CD14-positive monocyte (primary cell): ENCODE measurements around the gene FER1L5. TPM values are rescaled to one million over a fixed set of nuclear protein-coding genes. Genes with fewer than 3 reads are reported as not detected.

Experiments
- DNase-seq, 3 donors: peaks; one replicate each; pipeline ENCODE4 v3.0.0-alpha.2; 2011 to 2022
- H2AFZ ChIP-seq: 2 replicates; pipeline ENCODE4 v1.6.0; 2012; ENCODE audit warnings: mild to moderate bottlenecking, low read depth, low read length, inconsistent platforms; ENCODE audit not compliant: insufficient read depth, poor library complexity, severe bottlenecking
- H3K27ac ChIP-seq, 2 donors: 1 replicate in 1 of 2; 2 replicates in 1 of 2; pipeline ENCODE4 v1.5.1; 2012 to 2013; ENCODE audit warnings: low read length in 2 of 2, control low read depth in 1 of 2, inconsistent platforms in 1 of 2, low read depth in 1 of 2, mild to moderate bottlenecking in 1 of 2
- H3K27me3 ChIP-seq, 2 donors: one replicate each; pipeline versions ENCODE4 v1.6.0 to v1.6.1; 2011 to 2013; ENCODE audit warnings: low read length in 2 of 2; ENCODE audit not compliant: control insufficient read depth in 2 of 2, insufficient read depth in 2 of 2
- H3K36me3 ChIP-seq, 2 donors: replicated peaks in 1 of 2; 1 replicate in 1 of 2; 2 replicates in 1 of 2; pipeline versions ENCODE4 v1.5.1 to v1.6.1; 2012 to 2013; ENCODE audit warnings: low read length in 2 of 2, control low read depth in 1 of 2, inconsistent platforms in 1 of 2, mild to moderate bottlenecking in 1 of 2; ENCODE audit not compliant: insufficient read depth in 2 of 2, control insufficient read depth in 1 of 2
- H3K4me1 ChIP-seq, 2 donors: 1 replicate in 1 of 2; 2 replicates in 1 of 2; pipeline versions ENCODE4 v1.5.1 to v1.6.1; 2012 to 2013; ENCODE audit warnings: low read length in 2 of 2, control low read depth in 1 of 2, inconsistent platforms in 1 of 2, mild to moderate bottlenecking in 1 of 2, moderate library complexity in 1 of 2; ENCODE audit not compliant: insufficient read depth in 2 of 2, control insufficient read depth in 1 of 2
- H3K4me2 ChIP-seq: replicated peaks from 2 replicates; pipeline ENCODE3; 2012; ENCODE audit warnings: low read length, moderate library complexity, mild to moderate bottlenecking; ENCODE audit not compliant: poor library complexity, severe bottlenecking; ENCODE audit errors: extremely low read depth
- H3K4me3 ChIP-seq, 3 experiments: fragments of 200-600 bp in 1 of 3; sonication (generic) in 1 of 3; replicated peaks in 1 of 3; 1 replicate in 2 of 3; 2 replicates in 1 of 3; pipeline ENCODE4 v1.5.1; 2011 to 2013; ENCODE audit warnings: low read length in 3 of 3, mild to moderate bottlenecking in 3 of 3, control low read depth in 2 of 3, low read depth in 2 of 3, inconsistent platforms in 1 of 3, moderate library complexity in 1 of 3
- H3K79me2 ChIP-seq: 2 replicates; pipeline ENCODE4 v1.6.0; 2012; ENCODE audit warnings: mild to moderate bottlenecking, control low read depth, inconsistent platforms, low read length, moderate library complexity; ENCODE audit not compliant: insufficient read depth
- H3K9ac ChIP-seq: 2 replicates; pipeline ENCODE4 v1.6.0; 2017; ENCODE audit warnings: low read length, mild to moderate bottlenecking; ENCODE audit not compliant: insufficient read depth, poor library complexity, severe bottlenecking
- H3K9me3 ChIP-seq, 2 donors: replicated peaks in 1 of 2; 1 replicate in 1 of 2; 2 replicates in 1 of 2; pipeline versions ENCODE4 v1.5.1 to v1.6.1; 2012 to 2013; ENCODE audit warnings: low read length in 2 of 2, control low read depth in 1 of 2; ENCODE audit not compliant: control insufficient read depth in 1 of 2, insufficient read depth in 1 of 2
- H4K20me1 ChIP-seq: 2 replicates; pipeline ENCODE4 v1.6.0; 2012; ENCODE audit warnings: mild to moderate bottlenecking, low read length, control low read depth, moderate library complexity; ENCODE audit not compliant: insufficient read depth
- H3K27ac Mint-ChIP-seq, 7 donors: one replicate each; pipeline ENCODE4 v1.8.0; 2020; ENCODE audit warnings: mild to moderate bottlenecking in 7 of 7, mixed read lengths in 7 of 7, moderate library complexity in 6 of 7, inconsistent platforms in 2 of 7
- H3K27me3 Mint-ChIP-seq, 3 donors: one replicate each; pipeline ENCODE4 v1.8.0; 2021 to 2022; ENCODE audit warnings: low read depth in 3 of 3, mild to moderate bottlenecking in 3 of 3, mixed read lengths in 3 of 3, moderate library complexity in 3 of 3, inconsistent platforms in 1 of 3
- H3K36me3 Mint-ChIP-seq, 2 donors: one replicate each; pipeline ENCODE4 v1.8.0; 2020; ENCODE audit warnings: mixed read lengths in 2 of 2, inconsistent platforms in 1 of 2, mild to moderate bottlenecking in 1 of 2
- H3K4me1 Mint-ChIP-seq: one replicate; pipeline ENCODE4 v1.8.0; 2020; ENCODE audit warnings: mild to moderate bottlenecking, mixed read lengths
- H3K4me3 Mint-ChIP-seq, 2 donors: one replicate each; pipeline ENCODE4 v1.8.0; 2020; ENCODE audit warnings: mild to moderate bottlenecking in 2 of 2, mixed read lengths in 2 of 2, moderate library complexity in 1 of 2
- H3K9me3 Mint-ChIP-seq, 7 donors: one replicate each; pipeline ENCODE4 v1.8.0; 2020 to 2022; ENCODE audit warnings: mixed read lengths in 7 of 7, mild to moderate bottlenecking in 6 of 7, moderate library complexity in 6 of 7, inconsistent platforms in 2 of 7
- WGBS: methylation state at CpG from one replicate; pipeline ENCODE4 v1.1.5; 2013; ENCODE audit warnings: missing lambda C conversion rate; ENCODE audit not compliant: insufficient coverage; 5-methylcytosine and 5-hydroxymethylcytosine counted together
- intact Hi-C, 2 donors: fragments of 100-400 bp; cut with micrococcal nuclease; formaldehyde crosslinking; loops; one replicate each; pipeline versions ENCODE4 v1.15.0 to v1.15.1; 2023
- polyA plus RNA-seq, 3 donors: library from polyadenylated mRNA; depleted of rRNA in 1 of 3; unstranded in 2 of 3; stranded (reverse) in 1 of 3; fragments of 300-500 nt in 2 of 3; fragments of >200 nt in 1 of 3; fragmentation: Illumina TruSeq in 2 of 3; gene quantifications; 1 replicate in 2 of 3; 2 replicates in 1 of 3; pipeline ENCODE4 v1.2.3, GENCODE V29; 2012 to 2021
- TF ChIP-seq, protein P1 (sequence below): fragments of 200-600 bp; IDR thresholded peaks from one replicate; pipeline ENCODE4 v1.8.0; 2022; ENCODE audit warnings: antibody characterized with exemption, mild to moderate bottlenecking

Gene FER1L5
- polyA plus RNA-seq, 3 donors: not detected

GRCh38 chr2:96694816-96695455 lies 52.4 kb downstream of the FER1L5 start:
- H3K79me2 ChIP-seq: no peaks in the 10 kb centered on the region
- H3K36me3 ChIP-seq: no peaks in the 10 kb centered on the region
- H3K4me2 ChIP-seq: no peak overlapping the region
- H3K27ac Mint-ChIP-seq: no peak overlapping the region
- no peaks in the 10 kb centered on the region for H3K36me3 Mint-ChIP-seq
- H3K27me3 ChIP-seq: no peaks in the 10 kb centered on the region
- peaks cover 0 to 1% (median 0%) of the 10 kb centered on the region in 7 donors for H3K9me3 Mint-ChIP-seq
- no peak overlapping the region for H3K4me3 ChIP-seq
- peaks cover 0 to 2% (median 1%) of the 10 kb centered on the region in 3 donors for H3K27me3 Mint-ChIP-seq
- no peaks in the 10 kb centered on the region for H3K9me3 ChIP-seq
- no peaks in the 10 kb centered on the region for H3K4me1 Mint-ChIP-seq
- TF ChIP-seq, protein P1, sequence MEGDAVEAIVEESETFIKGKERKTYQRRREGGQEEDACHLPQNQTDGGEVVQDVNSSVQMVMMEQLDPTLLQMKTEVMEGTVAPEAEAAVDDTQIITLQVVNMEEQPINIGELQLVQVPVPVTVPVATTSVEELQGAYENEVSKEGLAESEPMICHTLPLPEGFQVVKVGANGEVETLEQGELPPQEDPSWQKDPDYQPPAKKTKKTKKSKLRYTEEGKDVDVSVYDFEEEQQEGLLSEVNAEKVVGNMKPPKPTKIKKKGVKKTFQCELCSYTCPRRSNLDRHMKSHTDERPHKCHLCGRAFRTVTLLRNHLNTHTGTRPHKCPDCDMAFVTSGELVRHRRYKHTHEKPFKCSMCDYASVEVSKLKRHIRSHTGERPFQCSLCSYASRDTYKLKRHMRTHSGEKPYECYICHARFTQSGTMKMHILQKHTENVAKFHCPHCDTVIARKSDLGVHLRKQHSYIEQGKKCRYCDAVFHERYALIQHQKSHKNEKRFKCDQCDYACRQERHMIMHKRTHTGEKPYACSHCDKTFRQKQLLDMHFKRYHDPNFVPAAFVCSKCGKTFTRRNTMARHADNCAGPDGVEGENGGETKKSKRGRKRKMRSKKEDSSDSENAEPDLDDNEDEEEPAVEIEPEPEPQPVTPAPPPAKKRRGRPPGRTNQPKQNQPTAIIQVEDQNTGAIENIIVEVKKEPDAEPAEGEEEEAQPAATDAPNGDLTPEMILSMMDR: no peak
- no peaks in the 10 kb centered on the region for H4K20me1 ChIP-seq
- 82% methylated on average over 11 of the region's 13 CpGs for WGBS
- no peak overlapping the region for H2AFZ ChIP-seq
- H3K9ac ChIP-seq: no peak overlapping the region
- H3K27ac ChIP-seq: no peak overlapping the region
- intact Hi-C loops: no loop called here
- no peak for DNase-seq
- no peak overlapping the region for H3K4me3 Mint-ChIP-seq
- no peaks in the 10 kb centered on the region for H3K4me1 ChIP-seq

DNA sequence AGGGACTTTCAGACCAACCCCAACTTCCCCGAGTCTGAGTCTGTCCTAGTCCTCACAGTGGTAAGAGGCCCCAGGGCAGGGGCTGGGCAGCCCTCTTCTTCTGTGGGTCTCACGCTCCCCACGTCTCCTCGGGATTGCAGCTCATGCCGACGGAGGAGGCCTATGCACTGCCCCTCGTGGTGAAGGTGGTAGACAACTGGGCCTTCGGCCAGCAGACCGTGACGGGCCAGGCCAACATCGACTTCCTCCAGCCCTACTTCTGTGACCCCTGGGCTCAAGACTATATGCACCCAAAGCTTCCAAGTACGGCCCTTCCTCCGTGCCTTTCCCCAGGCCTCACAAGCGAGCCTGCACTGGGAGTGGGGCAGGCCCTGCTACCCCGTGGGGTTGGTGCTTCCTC lies 53.0 kb downstream of the FER1L5 start:
- Histone ChIP-seq H3K9ac (no peak overlapping the region), H3K27ac (no peak overlapping the region), H3K9me3 (no peaks in the 10 kb centered on the region), H3K4me1 (no peaks in the 10 kb centered on the region), H3K79me2 (no peaks in the 10 kb centered on the region), H3K36me3 (no peaks in the 10 kb centered on the region), H2AFZ (no peak overlapping the region), H3K27me3 (no peaks in the 10 kb centered on the region), H3K4me3 (no peak overlapping the region), H4K20me1 (no peaks in the 10 kb centered on the region), H3K4me2 (no peak overlapping the region)
- H3K9me3 Mint-ChIP-seq: peaks cover 0 to 1% (median 0%) of the 10 kb centered on the region in 7 donors
- 82% methylated on average over 15 of the region's 15 CpGs for WGBS
- intact Hi-C loops: no loop called here
- DNase-seq: no peak
- H3K36me3 Mint-ChIP-seq: no peaks in the 10 kb centered on the region
- H3K27ac Mint-ChIP-seq: peak overlapping the region in 3 of 7 donors; percentile 25 to 50 (median 28)
- H3K4me3 Mint-ChIP-seq: no peak overlapping the region
- TF ChIP-seq, protein P1: no peak
- H3K27me3 Mint-ChIP-seq: peaks cover 0 to 2% (median 1%) of the 10 kb centered on the region in 3 donors
- no peaks in the 10 kb centered on the region for H3K4me1 Mint-ChIP-seq
